ENCODE data around the gene CAMKK2. TPM values are rescaled to one million over a fixed set of nuclear protein-coding genes. Genes with fewer than 3 reads are reported as not detected.
"Not testable (repeated sequence)": the region's sequence is repeated elsewhere in the genome, so short reads cannot be mapped to it uniquely, and the experiment has no call there.

The CAMKK2 gene
- total RNA-seq, 1 donor, result 8.8 TPM

DNA sequence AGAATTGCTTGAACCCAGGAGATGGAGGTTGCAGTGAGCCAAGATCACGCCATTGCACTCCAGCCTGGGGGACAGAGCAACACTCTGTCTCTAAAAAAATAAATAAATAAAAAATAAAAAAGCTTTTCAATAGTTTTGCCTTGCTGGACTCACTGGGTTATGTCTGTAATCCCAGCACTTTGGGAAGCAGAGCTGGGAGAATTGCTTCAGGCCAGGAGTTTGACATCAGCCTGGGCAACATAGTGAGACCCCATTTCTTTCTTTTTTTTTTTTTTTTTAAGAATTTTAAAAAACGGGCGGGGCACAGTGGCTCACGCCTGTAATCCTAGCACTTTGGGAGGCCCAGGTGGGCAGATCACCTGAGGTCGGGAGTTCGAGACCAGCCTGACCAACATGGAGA, 95.4 kb downstream of the CAMKK2 start:
- H3K4me1 ChIP-seq (ENCODE audit: insufficient read depth, low read length), result peaks cover 16% of the 10 kb centered on the region
- not testable (repeated sequence) for H3K4me3 ChIP-seq (ENCODE audit: low read length); H3K9me3 ChIP-seq (ENCODE audit: low read depth, low read length); H3K27me3 ChIP-seq (ENCODE audit: insufficient read depth, low read length)

DNA sequence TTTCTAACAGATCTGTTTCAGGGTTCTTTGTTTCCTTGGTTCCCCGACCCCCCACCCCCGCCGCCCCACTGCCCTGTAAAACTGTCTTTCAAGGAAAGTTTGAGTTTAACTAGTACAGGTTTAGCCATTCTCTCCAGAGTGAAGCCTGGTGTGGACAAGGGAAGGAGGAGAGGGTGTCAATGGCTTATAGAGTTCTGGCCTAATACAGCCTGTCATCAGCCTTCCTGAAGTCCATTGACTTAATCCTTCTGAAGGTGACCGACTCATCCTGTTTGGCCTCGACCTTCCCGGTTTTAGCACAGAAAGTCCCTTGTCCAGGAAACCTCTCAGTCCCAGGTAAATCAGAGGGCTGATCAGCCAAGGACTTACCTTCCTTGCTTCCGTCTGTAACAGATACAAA, 97.6 kb downstream of the CAMKK2 start:
- Histone ChIP-seq H3K4me1 (ENCODE audit: insufficient read depth, low read length) (peaks cover 16% of the 10 kb centered on the region), H3K27me3 (ENCODE audit: insufficient read depth, low read length) (no peaks in the 10 kb centered on the region), H3K4me3 (ENCODE audit: low read length) (no peak overlapping the region), H3K9me3 (ENCODE audit: low read depth, low read length) (no peaks in the 10 kb centered on the region)

DNA sequence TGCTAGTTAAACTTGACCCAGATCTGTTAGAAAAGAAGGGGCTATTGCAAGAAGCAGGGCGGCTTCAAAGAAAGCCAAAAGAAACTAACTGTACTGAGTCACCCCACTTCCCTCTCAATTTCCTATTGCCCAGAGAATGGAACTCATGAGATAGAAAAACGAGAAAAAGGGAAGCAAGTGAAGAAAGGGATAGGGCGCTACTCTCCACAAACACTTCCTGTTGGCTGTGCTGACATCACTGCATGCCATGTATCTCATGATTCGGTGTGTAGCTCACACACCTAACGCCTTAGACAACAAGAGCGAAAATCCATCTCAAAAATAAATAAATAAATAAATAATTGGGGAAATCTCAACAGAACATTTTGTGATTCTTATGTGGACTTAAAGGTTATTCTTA, 99.6 kb downstream of the CAMKK2 start:
- no peaks in the 10 kb centered on the region for H3K27me3 ChIP-seq (ENCODE audit: insufficient read depth, low read length)
- H3K4me1 ChIP-seq (ENCODE audit: insufficient read depth, low read length), result peaks cover 16% of the 10 kb centered on the region
- no peaks in the 10 kb centered on the region for H3K9me3 ChIP-seq (ENCODE audit: low read depth, low read length)
- H3K4me3 ChIP-seq (ENCODE audit: low read length), result no peak overlapping the region

DNA sequence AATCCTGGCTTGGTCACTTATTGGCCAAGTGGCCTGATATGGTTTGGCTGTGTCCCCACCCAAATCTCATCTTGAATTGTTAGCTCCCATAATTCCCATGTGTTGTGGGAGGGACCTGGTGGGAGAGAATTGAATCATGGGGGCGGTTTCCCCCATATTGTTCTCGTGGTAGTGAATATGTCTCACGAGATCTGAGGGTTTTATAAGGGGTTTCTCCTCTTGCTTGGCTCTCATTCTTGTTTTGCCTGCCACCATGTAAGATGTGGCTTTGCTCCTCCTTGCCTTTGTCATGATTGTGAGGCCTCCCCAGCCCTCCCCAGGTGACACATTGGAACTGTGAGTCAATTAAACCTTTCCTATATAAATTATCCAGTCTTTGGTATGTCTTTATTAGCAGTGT, 105.4 kb downstream of the CAMKK2 start:
- Histone ChIP-seq H3K4me3 (ENCODE audit: low read length) (no peak overlapping the region), H3K4me1 (ENCODE audit: insufficient read depth, low read length) (peaks cover 16% of the 10 kb centered on the region), H3K27me3 (ENCODE audit: insufficient read depth, low read length) (no peaks in the 10 kb centered on the region), H3K9me3 (ENCODE audit: low read depth, low read length) (no peaks in the 10 kb centered on the region)

DNA sequence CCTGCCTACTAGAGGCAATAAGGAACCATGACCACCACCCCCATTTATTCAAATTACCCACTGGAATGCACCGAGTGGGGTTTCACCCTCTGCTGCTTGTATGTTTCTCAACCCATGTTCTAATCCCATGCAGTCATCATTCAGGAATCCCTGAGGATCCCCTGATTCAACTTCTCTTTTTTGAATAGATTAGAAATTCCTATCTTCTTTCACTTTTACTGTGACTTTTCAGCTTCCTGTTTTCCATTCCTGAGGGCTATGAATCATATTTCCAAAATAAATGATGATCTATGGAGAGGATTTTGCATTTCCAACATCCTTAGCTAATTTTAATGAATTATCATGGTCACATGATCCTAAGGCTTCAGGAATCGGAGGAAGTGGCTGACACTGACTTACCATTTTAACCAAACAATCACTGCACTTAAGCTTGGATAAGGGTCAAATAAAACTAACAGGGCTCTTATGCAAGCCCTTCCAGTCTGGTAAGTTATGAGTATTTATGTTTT, 105.9 kb downstream of the CAMKK2 start:
- Histone ChIP-seq H3K4me1 (ENCODE audit: insufficient read depth, low read length) (peaks cover 21% of the 10 kb centered on the region), H3K9me3 (ENCODE audit: low read depth, low read length) (no peaks in the 10 kb centered on the region), H3K27me3 (ENCODE audit: insufficient read depth, low read length) (no peaks in the 10 kb centered on the region), H3K4me3 (ENCODE audit: low read length) (no peak overlapping the region)

DNA sequence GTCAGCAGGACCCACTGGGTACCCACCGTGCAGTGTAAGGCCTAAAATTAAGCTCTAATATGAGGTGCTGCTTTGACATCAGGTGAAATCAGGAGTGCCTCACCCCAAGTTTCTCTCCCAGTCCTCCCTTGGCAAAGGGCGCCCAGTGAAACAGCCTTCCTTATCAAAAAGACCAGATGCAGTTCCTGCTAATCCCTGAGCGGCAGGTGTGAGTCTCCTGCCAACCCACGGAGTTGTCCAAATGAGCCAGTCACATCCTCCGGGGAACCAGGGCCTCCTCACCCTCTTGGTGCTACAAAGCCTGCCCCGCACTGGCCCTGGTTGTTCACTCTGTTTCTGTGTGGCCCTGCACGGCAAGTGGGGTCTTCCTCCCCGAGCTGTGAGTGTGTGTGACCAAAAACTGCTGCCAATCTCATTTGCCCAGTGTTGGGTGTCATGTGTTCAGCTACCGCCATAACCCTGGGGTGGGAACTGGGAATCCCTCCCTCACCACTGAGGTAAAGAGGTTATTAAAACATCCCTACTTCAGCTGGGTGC, 106.8 kb downstream of the CAMKK2 start:
- H3K27me3 ChIP-seq (ENCODE audit: insufficient read depth, low read length), result no peaks in the 10 kb centered on the region
- no peak overlapping the region for H3K4me3 ChIP-seq (ENCODE audit: low read length)
- peaks cover 30% of the 10 kb centered on the region for H3K4me1 ChIP-seq (ENCODE audit: insufficient read depth, low read length)
- H3K9me3 ChIP-seq (ENCODE audit: low read depth, low read length), result no peaks in the 10 kb centered on the region

DNA sequence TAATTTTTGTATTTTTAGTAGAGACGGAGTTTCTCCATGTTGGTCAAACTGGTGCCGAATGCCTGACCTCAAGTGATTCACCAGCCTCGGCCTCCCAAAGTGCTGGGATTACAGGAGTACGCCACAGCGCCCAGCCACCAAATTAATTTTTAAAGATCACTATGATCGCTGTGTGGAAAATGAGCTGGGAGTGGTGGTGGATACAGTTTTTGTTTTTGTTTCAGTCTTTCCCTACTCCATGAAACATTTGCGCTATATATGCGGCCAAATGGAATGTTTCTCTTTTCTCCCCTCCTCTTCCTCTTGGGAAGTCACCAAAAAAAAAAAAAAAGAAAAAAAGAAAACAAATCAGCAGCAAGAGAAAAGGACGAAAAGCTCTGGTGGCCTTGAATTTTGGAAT, 107.4 kb downstream of the CAMKK2 start:
- H3K4me1 ChIP-seq (ENCODE audit: insufficient read depth, low read length), result peaks cover 35% of the 10 kb centered on the region
- no peaks in the 10 kb centered on the region for H3K9me3 ChIP-seq (ENCODE audit: low read depth, low read length)

DNA sequence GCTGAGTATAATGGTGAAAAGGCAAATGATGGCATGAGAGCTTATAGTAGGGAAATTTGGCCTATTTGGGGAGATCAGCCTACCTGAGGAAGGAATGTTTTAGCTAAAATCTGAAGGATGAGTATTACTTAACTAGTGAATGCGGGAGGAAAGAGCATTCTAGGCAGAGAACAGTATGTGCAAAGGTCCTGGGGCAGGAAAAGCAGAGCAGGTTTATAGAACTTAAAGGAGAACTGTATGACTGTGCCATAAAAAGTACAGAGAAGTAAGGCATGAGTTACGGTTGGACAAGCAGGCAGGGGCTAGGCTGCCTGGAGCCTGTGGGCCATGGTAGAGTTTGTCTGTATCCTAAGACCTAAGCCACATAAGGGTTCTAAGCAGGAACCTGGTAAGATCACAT, 108.3 kb downstream of the CAMKK2 start:
- H3K27me3 ChIP-seq (ENCODE audit: insufficient read depth, low read length), result no peaks in the 10 kb centered on the region
- H3K9me3 ChIP-seq (ENCODE audit: low read depth, low read length), result no peaks in the 10 kb centered on the region
- peaks cover 35% of the 10 kb centered on the region for H3K4me1 ChIP-seq (ENCODE audit: insufficient read depth, low read length)
- H3K4me3 ChIP-seq (ENCODE audit: low read length), result no peak overlapping the region

More for the DNA sequence above, 107.4 kb downstream of the CAMKK2 start:
- Histone ChIP-seq H3K27me3 (ENCODE audit: insufficient read depth, low read length) (no peaks in the 10 kb centered on the region), H3K4me3 (ENCODE audit: low read length) (no peak overlapping the region)

Other genes starting within 250 kb of the CAMKK2 start
- gene P2RX7, start 163.8 kb downstream of the CAMKK2 start, total RNA-seq, result 9.3 TPM
- gene P2RX4, start 86.6 kb downstream of the CAMKK2 start, total RNA-seq, result 44.2 TPM
- 114 TPM for gene ANAPC5, start 55.7 kb upstream of the CAMKK2 start, total RNA-seq
- 54.4 TPM for gene RNF34, start 103.4 kb upstream of the CAMKK2 start, total RNA-seq

All from mononuclear cell (primary cell).